Thyroid gland (tissue), 4 donors: ENCODE results near the gene PHKG2. TPM values are rescaled to one million over a fixed set of nuclear protein-coding genes. Genes with fewer than 3 reads are reported as not detected.

Experiments
- DNase-seq, 2 donors: peaks; one replicate each; pipeline ENCODE4 v3.0.0-alpha.2; 2019
- H3K27ac ChIP-seq, 3 donors: fragments of 200-600 bp; sonication (generic); 1 replicate in 2 of 3; 2 replicates in 1 of 3; pipeline ENCODE4 v1.5.1; 2016 to 2019; ENCODE audit warnings: mild to moderate bottlenecking in 1 of 3, moderate library complexity in 1 of 3
- H3K27me3 ChIP-seq: fragments of 200-600 bp; sonication (generic); one replicate; pipeline ENCODE4 v1.5.1; 2019
- H3K36me3 ChIP-seq, 2 donors: fragments of 200-600 bp; sonication (generic); one replicate each; pipeline ENCODE4 v1.5.1; 2016 to 2019
- H3K4me1 ChIP-seq, 2 donors: fragments of 200-600 bp; sonication (generic); one replicate each; pipeline ENCODE4 v1.5.1; 2017 to 2019
- H3K4me3 ChIP-seq, 3 donors: fragments of 200-600 bp; sonication (generic); replicated peaks in 1 of 3; 1 replicate in 2 of 3; 2 replicates in 1 of 3; pipeline ENCODE4 v1.5.1; 2016; ENCODE audit warnings: mild to moderate bottlenecking in 1 of 3
- H3K9me3 ChIP-seq: fragments of 200-600 bp; sonication (generic); one replicate; pipeline ENCODE4 v1.5.1; 2017
- CTCF ChIP-seq, 6 experiments: fragments of 200-600 bp in 3 of 6; fragments of 450-650 bp in 3 of 6; sonication (generic) in 3 of 6; IDR thresholded peaks; one replicate each; pipeline ENCODE4 v1.5.1; 2016 to 2019; ENCODE audit warnings: antibody characterized with exemption in 6 of 6, mild to moderate bottlenecking in 2 of 6, inconsistent platforms in 1 of 6, moderate library complexity in 1 of 6
- POLR2A ChIP-seq, 2 donors: fragments of 450-650 bp; IDR thresholded peaks; one replicate each; pipeline ENCODE4 v1.6.1; 2017; ENCODE audit warnings: antibody characterized with exemption in 2 of 2, mild to moderate bottlenecking in 2 of 2, moderate library complexity in 1 of 2
- WGBS, 2 donors: methylation state at CpG; one replicate each; pipeline ENCODE4 v1.1.5; 2017; 5-methylcytosine and 5-hydroxymethylcytosine counted together
- intact Hi-C: fragments of 100-400 bp; cut with DNase I; formaldehyde crosslinking; loops from one replicate; pipeline ENCODE4 v1.15.1; 2023
- total RNA-seq, 4 donors: library from RNA; depleted of rRNA; stranded (reverse); fragments of >200 nt; gene quantifications; one replicate each; pipeline ENCODE4 v1.2.3, GENCODE V29; 2016

Gene PHKG2
- total RNA-seq, 4 donors from 2014 or later: 28.1 to 52.8 (median 42.3) TPM

- peak overlapping the region in 1 of 3 donors; percentile 38 for H3K27ac ChIP-seq
- no peak for DNase-seq
- peaks cover 18 to 28% of the 10 kb centered on the region in 2 donors for H3K36me3 ChIP-seq
- intact Hi-C loops: no loop called here
- H3K4me3 ChIP-seq: no peak overlapping the region
- peaks cover 10 to 16% of the 10 kb centered on the region in 2 donors for H3K4me1 ChIP-seq
- H3K27me3 ChIP-seq: no peaks in the 10 kb centered on the region
- H3K9me3 ChIP-seq: no peaks in the 10 kb centered on the region
- WGBS, 2 donors: 67 to 93% methylated on average over 2 to 7 of the region's 7 CpGs
- no peak for TF ChIP-seq CTCF (IDR thresholded peaks at IDR 0.05)
Observed at GRCh38 chr16:30777591-30778297, 29.5 kb downstream of the PHKG2 start.

GRCh38 chr16:30778549-30779244 is 30.5 kb downstream of the PHKG2 start:
- Histone ChIP-seq H3K27me3 (no peaks in the 10 kb centered on the region), H3K4me1 (peaks cover 10 to 16% of the 10 kb centered on the region in 2 donors), H3K36me3 (peaks cover 20 to 33% of the 10 kb centered on the region in 2 donors), H3K27ac (peak overlapping the region in 1 of 3 donors; percentile 38), H3K4me3 (no peak overlapping the region), H3K9me3 (no peaks in the 10 kb centered on the region)
- 84 to 89% methylated on average over 14 of the region's 14 CpGs for WGBS, 2 donors
- no peak for TF ChIP-seq POLR2A (IDR thresholded peaks at IDR 0.05)
- TF ChIP-seq CTCF (IDR thresholded peaks at IDR 0.05): no peak
- intact Hi-C loops: no loop called here
- peak in 1 of 2 donors; percentile 18 for DNase-seq

GRCh38 chr16:30779596-30779995 is 31.4 kb downstream of the PHKG2 start:
- no peak for DNase-seq
- TF ChIP-seq CTCF (IDR thresholded peaks at IDR 0.05) (no peak), POLR2A (IDR thresholded peaks at IDR 0.05) (no peak)
- Histone ChIP-seq H3K4me3 (no peak overlapping the region), H3K9me3 (no peaks in the 10 kb centered on the region), H3K36me3 (peaks cover 22 to 26% of the 10 kb centered on the region in 2 donors), H3K27me3 (no peaks in the 10 kb centered on the region), H3K4me1 (peaks cover 10 to 13% of the 10 kb centered on the region in 2 donors), H3K27ac (no peak overlapping the region)
- intact Hi-C loops: no loop called here
- WGBS, 2 donors: 87 to 96% methylated on average over 6 of the region's 6 CpGs

- 91 to 93% methylated on average over 3 of the region's 3 CpGs for WGBS, 2 donors
- H3K27ac ChIP-seq: no peak overlapping the region
- TF ChIP-seq POLR2A (IDR thresholded peaks at IDR 0.05) (no peak), CTCF (IDR thresholded peaks at IDR 0.05) (no peak)
- intact Hi-C loops: no loop called here
- H3K9me3 ChIP-seq: no peaks in the 10 kb centered on the region
- H3K4me3 ChIP-seq: no peak overlapping the region
- DNase-seq: no peak
- H3K36me3 ChIP-seq: peaks cover 22 to 26% of the 10 kb centered on the region in 2 donors
- no peaks in the 10 kb centered on the region for H3K27me3 ChIP-seq
- H3K4me1 ChIP-seq: peaks cover 6 to 9% of the 10 kb centered on the region in 2 donors
Observed at GRCh38 chr16:30780021-30780420, 31.8 kb downstream of the PHKG2 start.

- Histone ChIP-seq H3K4me3 (no peak overlapping the region), H3K27me3 (no peaks in the 10 kb centered on the region), H3K36me3 (peaks cover 22 to 26% of the 10 kb centered on the region in 2 donors), H3K27ac (no peak overlapping the region), H3K9me3 (no peaks in the 10 kb centered on the region), H3K4me1 (peaks cover 4 to 6% of the 10 kb centered on the region in 2 donors)
- intact Hi-C loops: no loop called here
- DNase-seq: no peak
- WGBS, 2 donors: 84 to 91% methylated on average over 4 of the region's 4 CpGs
- TF ChIP-seq POLR2A (IDR thresholded peaks at IDR 0.05) (no peak), CTCF (IDR thresholded peaks at IDR 0.05) (no peak)
Observed at GRCh38 chr16:30780549-30780948, 32.3 kb downstream of the PHKG2 start.
